AG04450 (cell line): ENCODE measurements around the gene ITGB3. TPM values are rescaled to one million over a fixed set of nuclear protein-coding genes. Genes with fewer than 3 reads are reported as not detected.

Source experiments
- CTCF ChIA-PET: fragments of 300-600, 350-600 bp; formaldehyde crosslinking; extraction: SDS; loops from one replicate; lab custom pipeline; 2022; ENCODE audit warnings: antibody characterized with exemption, inconsistent platforms; lab: Charles Lee
- POLR2A ChIA-PET: fragments of 350-600 bp; formaldehyde crosslinking; extraction: SDS; loops from one replicate; lab custom pipeline; 2021; ENCODE audit warnings: antibody characterized with exemption, inconsistent platforms; lab: Yijun Ruan, JAX
- DNase-seq: peaks from one replicate; pipeline ENCODE4 v3.0.0-alpha.2; 2011; ENCODE audit warnings: low read depth, low spot score
- H3K27ac ChIP-seq: one replicate; pipeline ENCODE4 v1.5.1; 2012; ENCODE audit warnings: low read depth, low read length, control low read depth
- H3K27me3 ChIP-seq: one replicate; pipeline ENCODE4 v1.6.0; 2012; ENCODE audit warnings: low read length; ENCODE audit not compliant: control insufficient read depth, insufficient read depth
- H3K4me3 ChIP-seq: 2 replicates; pipeline ENCODE4 v1.5.1; 2011; ENCODE audit warnings: mild to moderate bottlenecking, low read depth, low read length, control low read depth
- H3K9me3 ChIP-seq: 2 replicates; pipeline ENCODE4 v1.5.1; 2012; ENCODE audit warnings: low read length; ENCODE audit not compliant: control insufficient read depth, insufficient read depth
- polyA plus RNA-seq: library from polyadenylated mRNA; depleted of rRNA; stranded (reverse); fragments of >200 nt; gene quantifications from 2 replicates; pipeline ENCODE4 v1.2.3, GENCODE V29; 2011
- TF ChIP-seq, protein P1 (sequence below): IDR thresholded peaks from 2 replicates; pipeline ENCODE4 v1.5.1; 2011; ENCODE audit warnings: low read depth, low read length, control low read depth, inconsistent platforms

The ITGB3 gene
- polyA plus RNA-seq, 1 experiment: 26.2 TPM

DNA sequence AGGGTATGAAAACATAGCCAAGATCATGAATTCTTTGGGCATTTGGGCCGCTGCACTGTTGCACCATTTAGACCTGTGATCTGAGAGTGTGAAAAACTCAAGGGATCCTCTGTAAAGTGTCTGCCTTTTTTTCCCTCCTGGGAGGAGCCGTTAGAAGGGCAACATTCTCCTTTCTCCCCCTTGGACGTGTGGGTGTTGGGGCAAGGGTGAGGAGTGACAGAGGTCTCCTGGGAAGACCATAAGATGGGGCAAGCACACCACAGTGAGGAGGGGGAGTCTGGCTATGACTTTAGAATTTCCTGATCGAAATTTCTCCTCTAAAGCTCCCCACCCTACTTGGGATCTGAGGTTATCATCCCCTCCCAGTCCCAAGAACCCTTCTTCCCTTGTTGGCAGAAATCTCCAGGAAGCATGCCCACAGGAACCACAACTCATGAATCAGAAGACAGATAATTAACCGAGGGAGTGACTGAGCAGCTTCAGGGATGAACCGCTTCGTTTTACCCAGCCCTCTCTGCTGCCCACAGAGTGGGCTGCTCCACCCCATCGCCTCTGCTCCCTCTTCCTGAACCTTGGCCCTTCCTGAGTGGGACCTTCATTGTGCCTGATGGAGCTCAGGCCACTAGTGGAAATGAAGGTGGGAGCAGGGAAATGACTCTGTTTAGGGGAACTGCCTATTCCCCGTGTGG lies 4.2 kb downstream of the ITGB3 start:
- POLR2A ChIA-PET: interaction anchor here (0.7 kb wide), 1 partner anchor 66 kb away, joined by 4 read pairs; no protein-coding TSS in a partner anchor
- CTCF ChIA-PET: interaction anchor here (0.9 to 1.6 kb wide), 2 partner anchors 15 to 28 kb away, joined by 3 to 5 read pairs; no protein-coding TSS in a partner anchor
- TF ChIP-seq, protein P1, sequence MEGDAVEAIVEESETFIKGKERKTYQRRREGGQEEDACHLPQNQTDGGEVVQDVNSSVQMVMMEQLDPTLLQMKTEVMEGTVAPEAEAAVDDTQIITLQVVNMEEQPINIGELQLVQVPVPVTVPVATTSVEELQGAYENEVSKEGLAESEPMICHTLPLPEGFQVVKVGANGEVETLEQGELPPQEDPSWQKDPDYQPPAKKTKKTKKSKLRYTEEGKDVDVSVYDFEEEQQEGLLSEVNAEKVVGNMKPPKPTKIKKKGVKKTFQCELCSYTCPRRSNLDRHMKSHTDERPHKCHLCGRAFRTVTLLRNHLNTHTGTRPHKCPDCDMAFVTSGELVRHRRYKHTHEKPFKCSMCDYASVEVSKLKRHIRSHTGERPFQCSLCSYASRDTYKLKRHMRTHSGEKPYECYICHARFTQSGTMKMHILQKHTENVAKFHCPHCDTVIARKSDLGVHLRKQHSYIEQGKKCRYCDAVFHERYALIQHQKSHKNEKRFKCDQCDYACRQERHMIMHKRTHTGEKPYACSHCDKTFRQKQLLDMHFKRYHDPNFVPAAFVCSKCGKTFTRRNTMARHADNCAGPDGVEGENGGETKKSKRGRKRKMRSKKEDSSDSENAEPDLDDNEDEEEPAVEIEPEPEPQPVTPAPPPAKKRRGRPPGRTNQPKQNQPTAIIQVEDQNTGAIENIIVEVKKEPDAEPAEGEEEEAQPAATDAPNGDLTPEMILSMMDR: no peak
- no peak overlapping the region for H3K27ac ChIP-seq
- no peak for DNase-seq
- no peak overlapping the region for H3K4me3 ChIP-seq
- H3K9me3 ChIP-seq: no peaks in the 10 kb centered on the region; the same call in 1 of the 2 replicates
- no peaks in the 10 kb centered on the region for H3K27me3 ChIP-seq

GRCh38 chr17:47262586-47262985 lies 9.0 kb downstream of the ITGB3 start:
- CTCF ChIA-PET: no interaction called here
- TF ChIP-seq, protein P1: no peak

DNA sequence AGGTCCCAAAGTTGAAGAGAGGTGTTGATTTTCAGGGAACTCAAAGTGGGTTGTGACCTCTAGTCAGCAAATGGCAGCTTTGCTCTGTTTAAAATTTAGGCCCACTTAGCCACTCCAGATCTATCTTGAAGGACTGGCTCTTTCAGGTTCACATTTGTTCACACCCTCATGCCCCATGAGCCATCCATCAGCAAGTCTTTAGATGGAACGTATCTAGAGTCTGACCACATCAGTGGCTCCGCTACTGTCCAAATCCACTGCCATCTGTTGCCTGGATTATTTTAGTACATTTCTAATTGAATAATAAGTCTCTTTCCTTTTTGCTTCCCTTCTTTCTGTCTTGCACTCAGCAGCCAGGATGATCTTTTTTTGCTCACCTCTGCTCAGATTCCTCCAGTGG lies 10.5 kb downstream of the ITGB3 start:
- CTCF ChIA-PET: no interaction called here
- TF ChIP-seq, protein P1: no peak
- Histone ChIP-seq H3K9me3 (no peaks in the 10 kb centered on the region), H3K27me3 (no peaks in the 10 kb centered on the region), H3K27ac (no peak overlapping the region), H3K4me3 (no peak overlapping the region)
- DNase-seq: no peak
- POLR2A ChIA-PET: no interaction called here

More at GRCh38 chr17:47262586-47262985, 9.0 kb downstream of the ITGB3 start:
- no peaks in the 10 kb centered on the region for H3K27me3 ChIP-seq
- no peak overlapping the region for H3K27ac ChIP-seq
- POLR2A ChIA-PET: no interaction called here
- H3K4me3 ChIP-seq: no peak overlapping the region
- no peak for DNase-seq
- H3K9me3 ChIP-seq: no peaks in the 10 kb centered on the region

DNA sequence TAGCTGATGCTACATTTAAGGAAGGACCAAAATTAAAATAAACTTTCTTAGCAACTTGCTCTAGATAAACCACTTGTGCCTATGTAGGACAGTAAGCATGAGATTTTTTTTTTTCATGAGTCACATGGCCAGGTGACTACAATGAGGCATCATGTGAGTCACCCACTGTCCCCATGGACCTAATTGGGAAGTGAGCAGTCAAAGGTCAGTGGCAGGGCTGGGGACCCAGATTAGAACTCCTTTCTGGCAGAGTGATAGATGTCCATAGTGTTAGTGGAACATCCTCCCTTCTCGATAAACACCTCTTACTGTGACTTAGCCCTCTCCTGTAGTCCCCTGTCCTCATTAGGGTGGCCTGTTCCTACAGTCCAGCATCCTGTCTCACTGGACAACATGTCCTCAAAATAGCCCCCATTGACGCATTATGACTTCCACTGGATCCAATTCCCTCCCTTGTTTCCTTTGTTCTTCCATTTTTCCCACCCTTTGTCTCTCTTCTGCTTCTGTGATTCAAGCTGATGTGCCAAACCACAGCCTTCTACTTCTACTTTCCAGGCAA lies 12.4 kb downstream of the ITGB3 start:
- TF ChIP-seq, protein P1: no peak
- H3K27me3 ChIP-seq: no peaks in the 10 kb centered on the region
- POLR2A ChIA-PET: no interaction called here
- no peak for DNase-seq
- CTCF ChIA-PET: interaction anchor here (0.8 kb wide), 1 partner anchor 10 kb away, joined by 3 read pairs; no protein-coding TSS in a partner anchor
- H3K27ac ChIP-seq: peak overlapping the region; percentile 3
- no peak overlapping the region for H3K4me3 ChIP-seq
- no peaks in the 10 kb centered on the region for H3K9me3 ChIP-seq

DNA sequence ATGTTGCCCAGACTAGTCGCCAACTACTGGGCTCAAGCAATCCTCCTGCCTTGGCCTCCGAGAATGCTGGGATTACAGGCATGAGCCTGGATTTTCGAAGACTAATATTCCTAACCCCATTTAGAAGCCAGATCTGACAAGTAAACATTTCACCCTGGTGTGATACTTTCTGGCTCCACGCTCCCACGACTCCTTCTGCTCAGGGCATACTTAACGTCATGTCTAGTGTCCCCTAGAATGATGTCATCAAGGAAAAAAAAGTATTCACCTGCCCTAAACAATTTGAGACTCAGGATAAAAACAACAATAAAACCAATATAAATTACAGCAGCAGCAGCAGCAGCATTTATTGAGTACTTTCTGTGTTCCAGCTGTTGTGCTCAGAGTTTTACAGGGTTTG lies 13.2 kb downstream of the ITGB3 start:
- ChIA-PET POLR2A (no interaction called here), CTCF (no interaction called here)

More for the DNA sequence above, 13.2 kb downstream of the ITGB3 start:
- Histone ChIP-seq H3K27ac (peak overlapping the region; percentile 75), H3K9me3 (no peaks in the 10 kb centered on the region), H3K4me3 (no peak overlapping the region), H3K27me3 (no peaks in the 10 kb centered on the region)
- TF ChIP-seq, protein P1: no peak
- DNase-seq: no peak
